GM12874 (cell line): ENCODE results near the gene MAML1.

Experiments
- CTCF ChIP-seq: IDR thresholded peaks from 2 replicates; pipeline ENCODE4 v1.5.1; 2011; ENCODE audit warnings: low read depth, mild to moderate bottlenecking, control low read depth, low read length, moderate library complexity; ENCODE audit not compliant: insufficient read depth

MAML1 gene

GRCh38 chr5:179819296-179820126 is 86.9 kb downstream of the MAML1 start:
- TF ChIP-seq CTCF, result no peak

- TF ChIP-seq CTCF, result no peak
Observed at GRCh38 chr5:179820127-179820482, 87.5 kb downstream of the MAML1 start.

GRCh38 chr5:179820483-179821297 is 88.1 kb downstream of the MAML1 start, which contains the start of gene SQSTM1:
Gene SQSTM1, plus strand, starts transcription at chr5:179820905. Its CDS starts 32 bp downstream, at chr5:179820937.
- TF ChIP-seq CTCF, result no peak

GRCh38 chr5:179821298-179822058 is 88.9 kb downstream of the MAML1 start:
- no peak for TF ChIP-seq CTCF

GRCh38 chr5:179822059-179822432 is 89.4 kb downstream of the MAML1 start:
- TF ChIP-seq CTCF, result no peak

GRCh38 chr5:179822444-179822990 is 89.9 kb downstream of the MAML1 start:
- TF ChIP-seq CTCF, result no peak
